Nasal cavity respiratory epithelium epithelial cell of viscerocranial mucosa (primary cell): Measurements from ENCODE around the gene RDH14. TPM values are rescaled to one million over a fixed set of nuclear protein-coding genes. Genes with fewer than 3 reads are reported as not detected.

Source experiments
- total RNA-seq: library from RNA; depleted of rRNA; stranded (reverse); fragments of >200 nt; gene quantifications from 2 replicates; pipeline ENCODE4 v1.2.3, GENCODE V29; 2014

RDH14 gene, protein sequence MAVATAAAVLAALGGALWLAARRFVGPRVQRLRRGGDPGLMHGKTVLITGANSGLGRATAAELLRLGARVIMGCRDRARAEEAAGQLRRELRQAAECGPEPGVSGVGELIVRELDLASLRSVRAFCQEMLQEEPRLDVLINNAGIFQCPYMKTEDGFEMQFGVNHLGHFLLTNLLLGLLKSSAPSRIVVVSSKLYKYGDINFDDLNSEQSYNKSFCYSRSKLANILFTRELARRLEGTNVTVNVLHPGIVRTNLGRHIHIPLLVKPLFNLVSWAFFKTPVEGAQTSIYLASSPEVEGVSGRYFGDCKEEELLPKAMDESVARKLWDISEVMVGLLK
- total RNA-seq: 19.5 and 19.9 TPM in 2 replicates

GRCh38 chr2:18560031-18560796 lies at the start of gene RDH14:
Gene RDH14, minus strand, starts transcription at chr2:18560653. Its CDS starts 81 bp downstream, at chr2:18560572.

DNA sequence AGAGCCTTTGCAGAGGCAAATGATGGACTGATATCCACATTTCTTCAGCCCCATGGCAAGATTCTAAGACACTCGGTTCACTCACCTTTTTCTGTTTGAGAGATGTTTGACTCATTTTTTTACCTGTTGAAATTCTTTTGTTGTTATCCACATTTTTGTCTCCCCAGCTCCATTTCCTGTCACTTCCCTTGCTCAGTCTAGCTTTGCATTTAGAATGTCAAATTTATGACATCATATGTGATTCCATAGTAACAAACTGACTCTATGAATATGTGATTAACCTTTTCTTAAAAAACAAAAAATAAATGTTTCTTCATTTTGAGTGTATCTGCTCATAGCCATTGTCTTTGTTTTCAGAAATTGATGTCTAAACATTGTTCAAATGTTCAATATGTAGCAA lies 28.9 kb upstream of the RDH14 start, which contains the start of gene NT5C1B:
NT5C1B (minus strand) TSS at position 216 of the 400 bp plus-strand sequence; CDS start at position 115, 101 bp downstream.

Other genes starting within 250 kb of the RDH14 start
- not detected in 2 replicates for gene NT5C1B, start 28.9 kb upstream of the RDH14 start, total RNA-seq